Mucosa of stomach (tissue), 1 donor: ENCODE results near the gene GABRB3.

Source experiments
- H3K27me3 ChIP-seq: one replicate; pipeline ENCODE4 v1.7.0; 2013; ENCODE audit warnings: mild to moderate bottlenecking, low read length; ENCODE audit not compliant: control insufficient read depth, insufficient read depth
- H3K36me3 ChIP-seq: one replicate; pipeline ENCODE4 v1.7.0; 2013; ENCODE audit warnings: low read length; ENCODE audit not compliant: control insufficient read depth, insufficient read depth
- H3K4me1 ChIP-seq: one replicate; pipeline ENCODE4 v1.7.0; 2013; ENCODE audit warnings: mild to moderate bottlenecking, low read length; ENCODE audit not compliant: control insufficient read depth, insufficient read depth
- H3K4me3 ChIP-seq: one replicate; pipeline ENCODE4 v1.7.0; 2013; ENCODE audit warnings: low read length
- H3K9ac ChIP-seq: one replicate; pipeline ENCODE4 v1.7.0; 2013; ENCODE audit warnings: mild to moderate bottlenecking, low read length, moderate library complexity
- H3K9me3 ChIP-seq: one replicate; pipeline ENCODE4 v1.7.0; 2013; ENCODE audit warnings: mild to moderate bottlenecking, low read length, moderate library complexity; ENCODE audit not compliant: control insufficient read depth
- donor health status: Pancreatic carcinoma.

GABRB3 gene

GRCh38 chr15:26665957-26666791, 106.7 kb downstream of the GABRB3 start:
- Histone ChIP-seq H3K27me3 (no peaks in the 10 kb centered on the region), H3K36me3 (no peaks in the 10 kb centered on the region), H3K4me1 (no peaks in the 10 kb centered on the region), H3K9ac (no peak overlapping the region), H3K9me3 (no peaks in the 10 kb centered on the region), H3K4me3 (no peak overlapping the region)

- no peak overlapping the region for H3K4me3 ChIP-seq
- no peaks in the 10 kb centered on the region for H3K36me3 ChIP-seq
- no peaks in the 10 kb centered on the region for H3K9me3 ChIP-seq
- H3K27me3 ChIP-seq, result no peaks in the 10 kb centered on the region
- no peaks in the 10 kb centered on the region for H3K4me1 ChIP-seq
- no peak overlapping the region for H3K9ac ChIP-seq
Measured at GRCh38 chr15:26662283-26662682, 110.6 kb downstream of the GABRB3 start.

GRCh38 chr15:26661748-26662147, 111.1 kb downstream of the GABRB3 start:
- Histone ChIP-seq H3K9me3 (no peaks in the 10 kb centered on the region), H3K4me1 (no peaks in the 10 kb centered on the region), H3K4me3 (no peak overlapping the region), H3K36me3 (no peaks in the 10 kb centered on the region), H3K27me3 (no peaks in the 10 kb centered on the region), H3K9ac (no peak overlapping the region)

- no peaks in the 10 kb centered on the region for H3K9me3 ChIP-seq
- H3K9ac ChIP-seq, result no peak overlapping the region
- H3K4me3 ChIP-seq, result no peak overlapping the region
- H3K36me3 ChIP-seq, result no peaks in the 10 kb centered on the region
- H3K27me3 ChIP-seq, result no peaks in the 10 kb centered on the region
- no peaks in the 10 kb centered on the region for H3K4me1 ChIP-seq
Measured at GRCh38 chr15:26661107-26661506, 111.8 kb downstream of the GABRB3 start.

GRCh38 chr15:26660241-26660640, 112.6 kb downstream of the GABRB3 start:
- H3K4me1 ChIP-seq, result no peaks in the 10 kb centered on the region
- H3K4me3 ChIP-seq, result no peak overlapping the region
- no peaks in the 10 kb centered on the region for H3K36me3 ChIP-seq
- no peak overlapping the region for H3K9ac ChIP-seq
- H3K9me3 ChIP-seq, result no peaks in the 10 kb centered on the region
- H3K27me3 ChIP-seq, result no peaks in the 10 kb centered on the region

GRCh38 chr15:26658290-26658689, 114.6 kb downstream of the GABRB3 start:
- no peaks in the 10 kb centered on the region for H3K36me3 ChIP-seq
- H3K9me3 ChIP-seq, result no peaks in the 10 kb centered on the region
- no peaks in the 10 kb centered on the region for H3K4me1 ChIP-seq
- H3K4me3 ChIP-seq, result no peak overlapping the region
- no peaks in the 10 kb centered on the region for H3K27me3 ChIP-seq
- H3K9ac ChIP-seq, result no peak overlapping the region

- H3K9ac ChIP-seq, result no peak overlapping the region
- no peak overlapping the region for H3K4me3 ChIP-seq
- H3K4me1 ChIP-seq, result no peaks in the 10 kb centered on the region
- H3K36me3 ChIP-seq, result no peaks in the 10 kb centered on the region
- H3K27me3 ChIP-seq, result no peaks in the 10 kb centered on the region
- H3K9me3 ChIP-seq, result no peaks in the 10 kb centered on the region
Measured at GRCh38 chr15:26656080-26656479, 116.8 kb downstream of the GABRB3 start.

GRCh38 chr15:26651909-26652308, 121.0 kb downstream of the GABRB3 start:
- Histone ChIP-seq H3K27me3 (no peaks in the 10 kb centered on the region), H3K9me3 (no peaks in the 10 kb centered on the region), H3K4me3 (no peak overlapping the region), H3K9ac (no peak overlapping the region), H3K4me1 (no peaks in the 10 kb centered on the region), H3K36me3 (no peaks in the 10 kb centered on the region)

- Histone ChIP-seq H3K36me3 (no peaks in the 10 kb centered on the region), H3K9me3 (no peaks in the 10 kb centered on the region), H3K9ac (no peak overlapping the region), H3K27me3 (no peaks in the 10 kb centered on the region), H3K4me3 (no peak overlapping the region), H3K4me1 (no peaks in the 10 kb centered on the region)
Measured at GRCh38 chr15:26648676-26649075, 124.2 kb downstream of the GABRB3 start.

- Histone ChIP-seq H3K4me1 (no peaks in the 10 kb centered on the region), H3K4me3 (no peak overlapping the region), H3K9ac (no peak overlapping the region), H3K36me3 (no peaks in the 10 kb centered on the region), H3K9me3 (no peaks in the 10 kb centered on the region), H3K27me3 (no peaks in the 10 kb centered on the region)
Measured at GRCh38 chr15:26644948-26645347, 127.9 kb downstream of the GABRB3 start.

GRCh38 chr15:26641144-26641543, 131.7 kb downstream of the GABRB3 start:
- no peaks in the 10 kb centered on the region for H3K4me1 ChIP-seq
- H3K9ac ChIP-seq, result no peak overlapping the region
- no peaks in the 10 kb centered on the region for H3K9me3 ChIP-seq
- H3K27me3 ChIP-seq, result no peaks in the 10 kb centered on the region
- no peak overlapping the region for H3K4me3 ChIP-seq
- H3K36me3 ChIP-seq, result no peaks in the 10 kb centered on the region

- Histone ChIP-seq H3K9me3 (no peaks in the 10 kb centered on the region), H3K4me1 (no peaks in the 10 kb centered on the region), H3K4me3 (no peak overlapping the region), H3K27me3 (no peaks in the 10 kb centered on the region), H3K9ac (no peak overlapping the region), H3K36me3 (no peaks in the 10 kb centered on the region)
Measured at GRCh38 chr15:26640601-26641000, 132.3 kb downstream of the GABRB3 start.

GRCh38 chr15:26639966-26640365, 132.9 kb downstream of the GABRB3 start:
- H3K36me3 ChIP-seq, result no peaks in the 10 kb centered on the region
- H3K4me3 ChIP-seq, result no peak overlapping the region
- no peak overlapping the region for H3K9ac ChIP-seq
- H3K27me3 ChIP-seq, result no peaks in the 10 kb centered on the region
- no peaks in the 10 kb centered on the region for H3K4me1 ChIP-seq
- no peaks in the 10 kb centered on the region for H3K9me3 ChIP-seq
